NCI-H69 (cell line): ENCODE results near the gene TIA1.
"Not testable (repeated sequence)": the region's sequence is repeated elsewhere in the genome, so short reads cannot be mapped to it uniquely, and the experiment has no call there.

Experiments used
- DNase-seq: peaks from one replicate; lab custom pipeline; 2025; lab: John Stamatoyannopoulos, UW

TIA1 gene, protein sequence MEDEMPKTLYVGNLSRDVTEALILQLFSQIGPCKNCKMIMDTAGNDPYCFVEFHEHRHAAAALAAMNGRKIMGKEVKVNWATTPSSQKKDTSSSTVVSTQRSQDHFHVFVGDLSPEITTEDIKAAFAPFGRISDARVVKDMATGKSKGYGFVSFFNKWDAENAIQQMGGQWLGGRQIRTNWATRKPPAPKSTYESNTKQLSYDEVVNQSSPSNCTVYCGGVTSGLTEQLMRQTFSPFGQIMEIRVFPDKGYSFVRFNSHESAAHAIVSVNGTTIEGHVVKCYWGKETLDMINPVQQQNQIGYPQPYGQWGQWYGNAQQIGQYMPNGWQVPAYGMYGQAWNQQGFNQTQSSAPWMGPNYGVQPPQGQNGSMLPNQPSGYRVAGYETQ

DNA sequence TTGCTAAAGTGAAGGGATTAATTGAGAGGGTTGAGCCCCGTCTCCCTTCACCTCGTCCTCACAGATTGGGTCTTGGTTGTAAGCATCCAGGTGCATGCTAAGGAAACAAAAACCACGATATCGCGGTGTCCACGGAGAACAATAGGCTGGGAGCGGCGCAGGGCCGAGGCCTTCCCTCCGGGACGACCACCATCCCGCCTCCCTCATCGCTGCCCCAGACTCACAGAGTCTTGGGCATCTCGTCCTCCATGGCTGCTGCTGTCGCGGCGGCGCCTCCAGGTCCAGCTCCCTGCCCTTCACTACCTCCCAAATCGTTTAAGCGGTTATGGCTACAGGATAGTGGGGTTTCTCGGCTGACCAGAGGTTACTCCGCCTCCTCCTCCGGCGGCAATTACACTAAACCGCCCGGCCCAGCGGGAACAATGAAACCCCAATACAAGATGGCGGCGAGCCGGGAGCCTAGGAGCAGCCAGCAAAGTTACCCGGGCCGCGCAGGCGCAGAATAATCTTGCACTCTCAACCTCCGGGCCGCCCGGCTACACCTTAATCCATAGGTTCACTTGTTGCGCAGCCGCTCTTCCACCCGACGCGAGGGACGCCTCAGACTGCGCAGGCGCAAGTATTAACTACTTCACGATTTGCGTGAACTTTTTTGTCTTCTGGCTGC is at the start of gene TIA1:
Gene TIA1 (minus strand): TSS at position 448 of the 667 bp plus-strand sequence. CDS start 198 bp downstream, at position 250.
- peak; percentile 97 for DNase-seq

DNA sequence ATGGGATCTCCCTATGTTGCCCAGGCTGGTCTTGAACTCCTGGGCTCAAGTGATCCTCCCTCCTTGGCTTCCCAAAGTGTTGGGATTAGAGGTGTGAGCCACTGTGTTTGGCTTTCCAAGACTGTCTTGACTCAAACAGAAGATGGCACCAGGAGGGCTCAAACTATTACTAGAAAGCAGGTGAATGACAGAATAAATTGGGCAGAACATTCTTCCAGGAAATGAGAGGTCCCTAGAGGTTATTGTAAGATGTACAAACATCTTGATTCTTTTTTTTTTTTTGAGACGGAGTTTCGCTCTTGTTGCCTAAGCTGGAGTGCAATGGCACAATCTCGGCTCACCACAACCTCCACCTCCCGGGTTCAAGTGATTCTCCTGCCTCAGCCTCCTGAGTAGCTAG is 49.4 kb upstream of the TIA1 start:
- DNase-seq, result not testable (repeated sequence)

DNA sequence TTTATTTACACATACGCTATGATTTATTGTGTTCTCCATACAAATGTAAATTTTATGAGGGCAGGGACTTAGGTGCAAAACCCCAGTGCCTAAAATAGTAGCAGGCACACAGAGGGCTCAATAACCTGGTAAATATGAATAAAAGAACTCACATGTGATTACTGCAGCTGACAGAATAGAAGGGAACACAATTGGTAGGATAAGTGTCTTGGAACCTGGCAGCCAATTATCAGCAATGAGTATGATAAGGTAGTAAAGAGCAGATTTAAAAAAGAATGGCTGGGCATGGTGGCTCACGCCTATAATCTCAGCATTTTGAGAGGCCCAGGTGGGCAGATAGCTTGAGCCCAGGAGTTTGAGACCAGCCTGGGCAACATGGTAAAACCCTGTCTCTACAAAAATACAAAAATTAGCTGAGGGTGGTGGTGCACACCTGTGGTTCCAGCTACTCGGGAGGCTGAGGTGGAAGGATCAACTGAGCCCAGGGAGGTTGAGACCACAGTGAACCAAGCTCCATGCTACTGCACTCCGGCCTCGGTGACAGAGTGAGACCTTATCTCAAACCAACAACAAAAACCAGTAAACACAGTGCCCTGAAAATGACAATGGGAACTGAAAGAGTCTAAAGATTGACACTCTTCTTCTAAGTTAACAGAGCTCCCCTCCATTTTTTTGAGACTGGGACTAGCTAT is 35.2 kb upstream of the TIA1 start:
- no peak for DNase-seq

DNA sequence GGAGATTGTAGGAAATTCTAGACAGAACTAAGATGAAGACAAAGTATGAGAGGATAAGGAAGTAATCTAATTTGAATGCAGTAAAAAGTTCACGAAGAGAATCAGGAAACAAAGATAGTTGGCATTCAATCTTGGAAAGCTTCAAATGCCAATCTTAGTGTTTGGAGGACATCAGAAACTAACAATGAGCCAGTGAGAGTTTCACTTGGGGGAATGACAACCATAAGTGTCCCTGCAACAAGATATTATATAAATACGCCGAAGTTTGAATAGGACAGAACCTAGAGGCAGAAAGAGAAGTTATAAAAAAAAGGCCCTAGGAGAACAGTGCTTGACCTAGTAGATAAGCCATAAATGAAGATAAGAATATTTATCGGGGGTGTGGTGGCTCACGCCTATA is 34.0 kb upstream of the TIA1 start:
- no peak for DNase-seq

DNA sequence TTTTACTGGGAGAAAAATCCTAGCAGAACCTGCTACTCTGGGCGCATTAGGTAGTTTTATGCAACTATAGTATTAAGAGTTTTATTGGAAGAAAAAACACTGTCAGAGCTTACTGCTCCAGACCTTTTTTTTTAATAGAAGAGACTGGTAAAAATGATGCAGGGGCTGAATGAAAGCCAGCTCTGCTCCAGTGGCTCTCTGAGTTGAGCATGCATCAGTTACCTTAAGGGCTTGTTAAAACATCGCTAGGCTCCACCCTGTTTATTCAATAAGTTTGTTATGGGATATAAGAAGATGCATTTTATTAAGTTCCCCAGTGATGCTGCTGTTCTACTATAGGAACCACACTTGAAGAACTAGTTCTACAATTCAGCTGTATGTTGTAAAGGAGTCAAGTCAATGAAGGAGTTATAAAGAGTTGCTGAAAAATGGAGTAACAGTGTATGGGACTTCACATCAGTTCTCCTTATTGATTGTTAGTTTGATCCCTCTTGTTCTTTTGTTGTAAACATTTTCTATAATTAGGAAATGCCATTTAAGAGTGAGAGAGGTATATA is 31.9 kb upstream of the TIA1 start:
- DNase-seq, result no peak

DNA sequence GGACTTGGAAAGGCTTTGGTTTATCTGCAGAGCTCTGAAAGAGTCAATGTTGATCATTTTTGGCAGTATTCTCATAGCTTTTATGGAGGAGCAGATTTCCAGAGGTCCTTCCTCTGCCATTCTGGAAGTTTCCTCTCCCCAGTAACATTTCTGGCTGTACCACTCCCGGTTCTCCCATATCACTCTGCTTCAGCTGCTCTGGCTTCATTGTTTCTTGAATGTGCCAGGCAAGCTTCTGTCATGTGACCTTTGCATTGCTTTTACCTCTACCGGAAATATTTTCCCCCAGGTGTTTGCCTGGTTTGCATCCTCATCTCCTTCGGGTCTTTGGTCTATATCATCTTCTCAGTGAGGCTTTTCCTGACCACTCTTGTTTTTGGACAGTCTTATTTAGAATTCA is 21.9 kb upstream of the TIA1 start:
- DNase-seq, result no peak

DNA sequence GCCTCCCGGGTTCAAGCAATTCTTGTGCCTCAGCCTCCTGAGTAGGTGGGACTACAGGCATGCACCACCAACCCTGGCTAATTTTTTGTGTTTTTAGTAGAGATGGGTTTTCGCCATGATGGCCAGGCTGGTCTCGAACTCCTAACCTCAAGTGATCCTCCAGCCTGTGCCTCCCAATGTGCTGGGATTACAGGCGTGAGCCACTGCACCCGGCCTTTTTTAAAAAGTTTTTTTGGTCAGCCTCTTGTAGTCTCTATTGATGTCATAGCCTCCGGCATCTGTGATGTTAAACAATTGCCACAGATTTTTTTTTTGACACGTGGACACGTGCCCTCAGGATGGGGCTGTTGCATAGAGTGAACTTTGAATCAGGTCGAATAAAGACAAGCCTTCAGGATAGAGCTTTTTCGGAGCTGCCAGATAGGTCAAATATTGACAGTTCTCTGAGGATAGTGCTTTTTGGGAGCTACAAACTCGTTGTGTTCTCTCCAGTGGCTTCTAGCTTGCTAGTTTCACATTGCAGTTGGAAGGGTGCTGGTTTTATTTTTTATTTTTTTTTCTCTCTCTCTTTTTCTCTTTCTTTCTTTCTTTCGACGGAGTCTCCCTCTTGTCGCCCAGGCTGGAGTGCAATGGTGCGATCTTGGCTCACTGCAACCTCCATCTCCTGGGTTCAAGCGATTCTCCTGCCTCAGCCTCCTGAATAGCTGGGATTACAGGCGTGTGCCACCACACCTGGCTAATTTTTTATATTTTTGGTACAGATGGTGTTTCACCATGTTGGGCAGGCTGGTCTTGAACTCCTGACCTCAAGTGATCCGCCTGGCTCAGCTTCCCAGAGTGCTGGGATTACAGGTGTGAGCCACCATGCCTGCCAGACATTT is 21.2 kb upstream of the TIA1 start:
- DNase-seq, result not testable (repeated sequence)

DNA sequence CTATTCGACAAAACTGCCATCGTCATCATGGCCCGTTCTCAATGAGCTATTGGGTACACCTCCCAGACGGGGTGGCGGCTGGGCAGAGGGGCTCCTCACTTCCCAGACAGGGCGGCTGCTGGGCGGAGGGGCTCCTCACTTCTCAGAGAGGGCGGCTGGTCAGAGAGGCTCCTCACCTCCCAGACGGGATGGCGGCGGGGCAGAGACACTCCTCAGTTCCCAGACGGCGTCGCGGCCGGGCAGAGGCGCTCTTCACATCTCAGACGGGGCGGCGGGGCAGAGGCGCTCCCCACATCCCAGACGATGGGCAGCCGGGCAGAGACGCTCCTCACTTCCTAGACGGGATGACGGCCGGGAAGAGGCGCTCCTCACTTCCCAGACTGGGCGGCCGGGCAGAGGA is 18.5 kb upstream of the TIA1 start:
- DNase-seq, result not testable (repeated sequence)

DNA sequence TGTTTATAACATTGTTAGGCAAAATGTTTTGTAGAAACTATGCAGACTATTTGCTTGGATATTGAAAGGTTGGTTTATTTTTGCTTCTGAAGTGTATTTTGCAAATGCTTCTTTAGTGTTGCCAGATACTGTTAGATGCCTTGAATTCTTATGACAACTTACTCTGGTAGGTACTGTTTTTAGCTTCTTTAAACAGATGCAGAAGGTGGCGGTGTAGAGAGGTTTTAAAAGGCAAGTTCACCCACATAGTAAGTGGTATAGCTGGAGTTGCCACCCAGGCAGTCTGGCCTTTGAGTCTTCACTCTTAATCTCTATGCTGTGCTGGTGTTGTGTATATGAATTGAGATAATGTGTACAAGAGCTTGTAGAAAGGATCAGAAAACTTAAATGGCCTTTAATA is 13.1 kb upstream of the TIA1 start:
- DNase-seq, result no peak

DNA sequence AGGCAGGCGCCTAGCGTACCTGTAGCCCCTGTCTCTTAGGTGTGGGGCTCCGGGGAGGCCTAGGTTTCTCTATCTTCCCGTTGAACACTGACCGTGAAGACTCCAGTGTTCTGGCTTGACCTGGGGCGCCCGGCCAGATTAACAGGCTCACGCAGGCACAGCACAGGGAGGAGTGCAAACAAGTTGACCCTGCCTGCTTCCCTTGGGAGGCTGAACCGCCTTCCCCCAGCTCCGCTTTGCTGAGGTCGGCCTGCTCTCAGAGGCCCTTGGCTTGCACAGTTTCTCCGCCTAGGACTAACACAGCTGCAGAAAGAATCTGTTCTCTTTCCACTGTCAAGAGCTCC is 10.1 kb upstream of the TIA1 start:
- DNase-seq, result peak; percentile 60

DNA sequence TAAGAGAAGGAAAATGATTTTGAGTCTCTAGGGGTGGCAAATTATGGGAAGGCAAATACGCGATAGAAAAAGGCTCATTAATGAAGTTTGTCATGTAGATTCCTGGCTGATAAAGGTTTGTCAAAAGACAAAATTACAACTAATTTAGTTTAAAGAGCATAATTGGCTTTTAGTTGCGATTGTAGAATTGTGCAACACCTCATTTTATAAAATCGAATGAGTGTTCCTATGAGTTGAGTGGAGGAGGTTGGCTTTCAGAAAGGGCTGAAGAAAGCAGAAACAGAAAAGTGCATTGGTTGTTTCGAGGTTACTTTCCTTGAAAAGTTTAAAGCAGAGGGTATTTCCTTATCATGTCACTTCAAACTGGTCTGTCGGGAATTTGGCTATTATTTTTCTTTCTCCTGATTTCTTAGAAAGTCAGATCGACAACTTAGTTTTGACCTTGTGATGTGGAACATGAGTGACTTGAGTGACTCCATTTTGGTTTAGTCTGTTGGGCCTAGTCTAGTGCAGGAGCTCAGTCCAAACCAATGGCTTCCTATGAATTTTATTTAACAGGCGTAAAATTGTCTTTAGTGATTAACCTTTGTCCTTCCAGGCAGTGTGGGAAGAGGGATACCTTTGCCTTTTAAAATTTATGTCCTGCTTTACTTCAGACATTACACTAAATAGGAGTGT is 7.3 kb upstream of the TIA1 start:
- no peak for DNase-seq

DNA sequence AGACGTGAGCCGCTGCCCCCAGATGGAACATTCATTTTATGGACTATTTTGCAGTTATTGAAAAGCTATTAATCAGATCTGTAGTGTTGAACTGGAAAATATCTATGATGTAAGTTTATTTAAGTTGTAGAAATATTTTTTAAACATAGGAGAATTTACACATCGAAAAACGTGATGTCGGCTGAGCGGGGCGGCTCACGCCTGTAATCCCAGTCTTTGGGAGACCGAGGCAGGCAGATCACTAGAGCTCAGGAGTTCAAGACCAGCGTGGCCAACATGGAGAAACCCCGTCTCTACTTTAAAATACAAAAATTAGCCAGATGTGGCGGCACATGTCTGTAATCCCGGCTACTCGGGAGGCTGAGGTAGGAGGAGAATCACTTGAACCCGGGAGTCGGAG is 2.0 kb upstream of the TIA1 start:
- DNase-seq, result no peak

DNA sequence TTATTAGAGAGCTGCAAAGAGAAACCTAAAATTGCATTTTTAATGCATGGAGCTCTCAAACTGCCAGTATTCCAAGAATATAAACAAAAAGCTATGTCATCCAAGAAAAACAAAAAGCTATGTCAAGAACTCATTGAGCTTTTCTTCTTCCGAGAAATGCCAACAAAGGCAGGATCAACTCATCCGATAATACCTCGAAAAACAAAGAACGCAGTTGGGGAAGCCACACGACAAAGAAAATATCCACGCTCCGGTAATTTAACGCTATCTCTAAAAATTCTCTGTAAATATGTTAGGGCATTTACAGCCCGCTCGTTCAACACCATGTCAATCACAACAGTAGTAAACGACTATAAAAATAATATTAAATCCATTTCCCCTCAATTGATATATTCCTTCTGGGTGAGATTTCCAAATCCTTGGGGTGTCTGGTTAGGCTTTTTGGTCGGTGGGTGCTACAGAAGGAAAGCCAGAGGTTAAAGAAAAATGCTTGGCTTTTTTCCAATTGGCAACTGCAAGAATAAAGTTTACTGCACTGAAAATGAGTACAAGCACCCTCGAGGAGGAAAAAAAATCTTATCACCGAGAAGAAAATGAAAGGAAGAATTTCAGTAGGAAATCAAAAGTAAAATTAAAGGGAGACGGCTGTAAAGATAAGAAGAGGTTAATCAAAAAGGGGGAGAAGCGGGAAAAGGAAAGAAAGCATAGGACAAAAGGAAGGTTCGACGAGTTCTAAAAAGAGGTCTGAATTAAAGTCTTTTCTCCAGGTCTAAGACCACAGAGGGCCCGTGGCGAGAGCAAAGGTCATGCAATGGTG is 856 bp downstream of the TIA1 start:
- peak; percentile 47 for DNase-seq

DNA sequence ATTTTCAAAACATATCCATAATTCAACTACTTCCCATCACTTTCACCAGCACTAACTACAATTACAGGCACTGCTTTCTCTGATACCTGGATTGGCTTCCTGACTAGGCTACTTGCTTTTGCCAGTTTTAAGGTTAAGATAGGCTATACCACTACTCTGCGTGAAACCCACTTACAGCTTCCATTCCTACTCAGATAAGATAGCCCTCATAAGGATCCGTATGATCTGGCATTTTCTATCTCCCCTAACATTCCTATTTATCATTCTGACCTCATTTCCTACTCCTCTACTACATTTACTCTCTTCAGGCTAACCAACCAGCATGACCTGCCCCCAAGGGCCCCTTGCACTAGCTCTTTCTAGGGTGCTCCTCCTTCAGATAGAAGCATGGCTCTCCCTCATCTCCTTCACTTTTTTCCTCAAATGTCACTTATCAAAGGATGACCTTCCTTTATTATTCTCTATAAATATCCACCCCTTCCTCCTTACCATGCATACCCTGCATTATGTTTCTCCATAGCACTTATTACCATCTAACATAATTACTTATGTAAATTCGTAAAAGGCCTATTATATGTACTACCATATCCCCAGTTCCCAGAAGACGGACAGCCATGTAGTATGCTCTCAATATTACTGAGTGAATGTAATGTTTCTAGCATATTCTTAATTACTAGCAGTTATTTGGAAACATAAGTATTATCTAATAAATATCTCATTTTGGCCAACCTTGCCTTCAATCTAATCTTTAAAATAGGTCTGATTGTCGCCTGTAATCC is 4.4 kb downstream of the TIA1 start:
- DNase-seq, result no peak

DNA sequence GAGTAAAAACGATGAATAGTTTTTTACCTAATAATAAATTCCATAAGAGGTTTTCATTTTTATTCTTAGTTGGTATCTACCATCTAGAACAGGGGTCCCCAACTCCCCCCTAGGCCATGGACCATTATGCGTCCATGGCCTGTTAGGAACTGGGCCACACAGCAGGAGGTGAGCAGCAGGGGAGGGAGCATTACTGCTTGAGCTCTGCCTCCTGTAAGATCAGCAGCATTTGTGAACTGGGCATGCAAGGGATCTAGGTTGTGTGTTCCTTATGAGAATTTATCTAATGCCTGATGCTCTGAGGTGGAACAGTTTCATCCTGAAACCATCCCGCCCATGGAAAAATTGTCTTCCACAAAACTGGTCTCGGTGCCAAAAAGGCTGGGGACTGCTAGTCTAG is 5.9 kb downstream of the TIA1 start:
- DNase-seq, result no peak

DNA sequence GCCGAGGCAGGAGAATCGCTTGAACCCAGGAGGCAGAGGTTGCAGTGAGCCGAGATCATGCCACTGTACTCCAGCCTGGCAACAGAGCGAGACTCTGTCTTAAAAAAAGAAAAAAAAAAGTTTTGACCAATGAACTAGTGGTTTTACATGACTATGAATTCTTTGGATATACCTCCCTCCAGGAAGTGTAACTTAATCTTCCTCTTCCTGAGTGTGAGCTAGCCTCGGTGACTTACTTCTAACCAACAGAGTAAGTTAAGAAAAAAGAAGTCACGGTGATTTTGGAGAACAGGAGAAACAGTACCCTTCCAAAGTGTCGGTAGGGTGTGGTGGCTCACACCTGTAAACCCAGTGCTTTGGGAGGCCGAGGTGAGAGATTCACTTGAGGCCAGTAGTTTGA is 7.1 kb downstream of the TIA1 start:
- no peak for DNase-seq

DNA sequence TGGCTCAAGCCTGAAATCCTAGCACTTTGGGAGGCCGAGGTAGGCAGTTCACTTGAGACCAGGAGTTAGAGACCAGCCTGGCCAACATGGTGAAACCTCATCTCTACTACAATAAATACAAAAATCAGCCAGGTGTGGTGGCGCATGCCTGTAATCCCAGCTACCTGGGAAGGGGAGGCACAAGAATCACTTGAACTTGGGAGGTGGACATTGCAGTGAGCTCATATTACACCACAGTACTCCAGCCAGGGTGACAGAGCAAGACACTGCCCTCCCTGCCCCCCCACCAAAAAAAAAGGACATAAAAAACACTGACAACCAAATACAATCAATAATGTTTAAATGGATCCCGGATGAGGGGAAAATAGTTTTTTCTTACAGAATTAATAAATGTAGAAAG is 7.8 kb downstream of the TIA1 start:
- DNase-seq, result no peak

DNA sequence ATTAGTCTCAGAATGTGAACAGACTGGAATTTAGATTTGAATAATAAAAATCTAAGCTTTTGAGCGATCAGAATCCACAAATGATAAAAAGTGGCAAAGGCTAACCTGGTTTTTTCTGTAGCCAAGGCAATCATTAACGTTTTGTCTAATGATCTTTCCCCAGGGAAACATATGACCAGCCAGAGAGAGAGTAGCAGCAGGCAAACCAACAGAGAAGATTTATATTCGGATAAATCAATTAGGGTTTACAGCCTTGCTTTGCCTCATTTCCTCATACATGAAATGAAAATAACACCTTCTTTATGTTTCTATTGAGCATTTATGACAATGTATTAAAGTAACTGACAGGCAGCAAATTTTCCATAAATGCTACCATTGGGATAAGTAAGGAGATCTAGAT is 14.5 kb downstream of the TIA1 start:
- no peak for DNase-seq

DNA sequence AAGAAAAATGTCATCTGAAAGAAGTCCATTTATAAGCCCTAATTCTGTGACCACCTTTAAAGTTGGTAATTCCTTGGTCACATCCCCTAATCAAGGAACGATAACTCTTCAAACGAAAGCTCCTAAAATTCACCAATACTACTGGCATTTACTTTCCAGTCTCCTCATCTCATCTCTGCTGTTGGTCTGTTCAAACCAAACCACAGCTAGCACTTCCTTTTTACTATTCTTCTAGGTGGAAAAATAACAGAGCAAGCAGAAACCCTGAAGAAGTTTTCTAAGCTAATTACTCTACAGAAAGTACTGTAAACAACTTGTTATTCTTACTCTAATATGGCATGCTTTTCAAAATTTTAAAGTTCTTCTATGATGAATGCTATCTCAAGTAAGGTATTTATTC is 21.6 kb downstream of the TIA1 start:
- no peak for DNase-seq

DNA sequence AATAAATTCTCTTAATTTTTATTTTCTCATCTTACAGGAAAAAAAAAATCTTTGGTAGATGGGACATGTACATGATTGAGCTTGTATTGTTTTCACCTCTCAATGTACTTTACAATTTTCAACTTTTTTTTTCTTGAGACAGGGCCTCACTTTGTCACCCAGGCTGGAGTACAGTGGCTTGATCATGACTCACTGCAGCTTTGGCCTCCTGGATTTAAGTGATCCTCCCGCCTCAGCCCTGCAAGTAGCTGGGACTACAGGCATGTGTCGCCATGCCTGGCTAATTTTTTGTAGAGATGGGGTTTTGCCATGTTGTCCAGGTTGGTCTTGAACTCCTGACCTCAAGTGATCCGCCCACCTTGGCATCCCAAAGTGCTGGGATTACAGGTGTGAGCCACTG is 25.1 kb downstream of the TIA1 start:
- not testable (repeated sequence) for DNase-seq
